Loucy (cell line): Measurements from ENCODE around the gene UBXN7.
"Not testable (repeated sequence)": the region's sequence is repeated elsewhere in the genome, so short reads cannot be mapped to it uniquely, and the experiment has no call there.

Experiments used
- H2AFZ ChIP-seq: fragments of 200-600 bp; sonication (generic); 2 replicates; pipeline ENCODE4 v1.6.0; 2016; ENCODE audit warnings: antibody characterized with exemption, mild to moderate bottlenecking, low read length, moderate library complexity
- H3F3A ChIP-seq: fragments of 200-600 bp; 2 replicates; pipeline ENCODE4 v1.6.0; 2016; ENCODE audit warnings: antibody characterized with exemption, low read depth, mild to moderate bottlenecking
- H3K27me3 ChIP-seq: fragments of 200-600 bp; sonication (generic); 2 replicates; pipeline ENCODE4 v1.6.1; 2014; ENCODE audit warnings: low read length, mild to moderate bottlenecking; ENCODE audit not compliant: insufficient read depth, poor library complexity, severe bottlenecking
- H3K36me3 ChIP-seq: fragments of 200-600 bp; sonication (generic); 2 replicates; pipeline ENCODE4 v1.6.1; 2016; ENCODE audit warnings: low read length; ENCODE audit not compliant: insufficient read depth
- H3K4me1 ChIP-seq: fragments of 200-600 bp; sonication (generic); 2 replicates; pipeline ENCODE4 v1.5.1; 2014; ENCODE audit warnings: low read length, mild to moderate bottlenecking; ENCODE audit not compliant: insufficient read depth, poor library complexity, severe bottlenecking
- H3K4me2 ChIP-seq: fragments of 200-600 bp; sonication (generic); 2 replicates; pipeline ENCODE4 v1.6.0; 2014; ENCODE audit warnings: antibody characterized with exemption, low read length, low read depth, mild to moderate bottlenecking; ENCODE audit not compliant: poor library complexity, severe bottlenecking
- H3K4me3 ChIP-seq: fragments of 200-600 bp; sonication (generic); 2 replicates; pipeline ENCODE4 v1.5.1; 2014; ENCODE audit warnings: low read length, mild to moderate bottlenecking, mixed read lengths; ENCODE audit not compliant: poor library complexity, severe bottlenecking
- H3K79me2 ChIP-seq: fragments of 200-600 bp; sonication (generic); 2 replicates; pipeline ENCODE4 v1.6.1; 2014; ENCODE audit warnings: low read length; ENCODE audit not compliant: insufficient read depth
- H3K9ac ChIP-seq: fragments of 200-600 bp; sonication (generic); 2 replicates; pipeline ENCODE4 v1.6.0; 2014; ENCODE audit warnings: mild to moderate bottlenecking, low read depth, low read length, moderate library complexity; ENCODE audit not compliant: poor library complexity, severe bottlenecking
- H3K9me2 ChIP-seq: fragments of 200-600 bp; sonication (generic); replicated peaks from 2 replicates; pipeline ENCODE4 v1.6.1; 2016; ENCODE audit warnings: low read depth, low read length, mixed read lengths
- H3K9me3 ChIP-seq: fragments of 200-600 bp; sonication (generic); 2 replicates; pipeline ENCODE4 v1.6.1; 2014; ENCODE audit warnings: mild to moderate bottlenecking, antibody characterized with exemption, low read length, low read depth; ENCODE audit not compliant: insufficient read depth
- H4K20me1 ChIP-seq: fragments of 200-600 bp; sonication (generic); 2 replicates; pipeline ENCODE4 v1.6.0; 2014; ENCODE audit warnings: antibody characterized with exemption, low read length, mild to moderate bottlenecking; ENCODE audit not compliant: insufficient read depth, poor library complexity, severe bottlenecking
- EZH2phosphoT487 ChIP-seq: fragments of 200-600 bp; IDR thresholded peaks from 2 replicates; pipeline ENCODE4 v1.6.1; 2018; ENCODE audit warnings: antibody characterized with exemption, mild to moderate bottlenecking, moderate library complexity, borderline replicate concordance
- TF ChIP-seq, protein P1 (sequence below): fragments of 200-600 bp; sonication (generic); conservative IDR thresholded peaks from 2 replicates; pipeline ENCODE4 v1.5.1; 2014; ENCODE audit warnings: mild to moderate bottlenecking, antibody characterized with exemption, low read length

Gene UBXN7

DNA sequence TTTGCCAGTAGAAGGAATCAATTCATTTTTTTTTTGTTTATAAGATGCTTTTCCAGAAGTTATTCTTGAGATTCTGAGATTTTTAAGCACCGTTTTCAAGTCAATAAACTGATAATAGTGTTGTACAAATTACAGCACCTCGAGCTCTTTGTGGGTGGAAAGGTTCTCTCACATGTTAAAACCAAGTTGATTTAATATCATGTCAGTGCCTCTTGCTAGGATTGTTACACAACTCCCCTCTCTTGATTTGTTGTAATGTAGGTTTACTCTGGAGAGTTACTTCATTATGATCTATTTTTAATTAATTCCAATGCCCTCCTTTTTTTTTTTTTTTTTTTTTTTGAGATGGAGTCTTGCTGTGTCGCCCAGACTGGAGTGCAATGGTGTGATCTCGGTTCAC lies 25.8 kb upstream of the UBXN7 start:
- TF ChIP-seq, protein P1, sequence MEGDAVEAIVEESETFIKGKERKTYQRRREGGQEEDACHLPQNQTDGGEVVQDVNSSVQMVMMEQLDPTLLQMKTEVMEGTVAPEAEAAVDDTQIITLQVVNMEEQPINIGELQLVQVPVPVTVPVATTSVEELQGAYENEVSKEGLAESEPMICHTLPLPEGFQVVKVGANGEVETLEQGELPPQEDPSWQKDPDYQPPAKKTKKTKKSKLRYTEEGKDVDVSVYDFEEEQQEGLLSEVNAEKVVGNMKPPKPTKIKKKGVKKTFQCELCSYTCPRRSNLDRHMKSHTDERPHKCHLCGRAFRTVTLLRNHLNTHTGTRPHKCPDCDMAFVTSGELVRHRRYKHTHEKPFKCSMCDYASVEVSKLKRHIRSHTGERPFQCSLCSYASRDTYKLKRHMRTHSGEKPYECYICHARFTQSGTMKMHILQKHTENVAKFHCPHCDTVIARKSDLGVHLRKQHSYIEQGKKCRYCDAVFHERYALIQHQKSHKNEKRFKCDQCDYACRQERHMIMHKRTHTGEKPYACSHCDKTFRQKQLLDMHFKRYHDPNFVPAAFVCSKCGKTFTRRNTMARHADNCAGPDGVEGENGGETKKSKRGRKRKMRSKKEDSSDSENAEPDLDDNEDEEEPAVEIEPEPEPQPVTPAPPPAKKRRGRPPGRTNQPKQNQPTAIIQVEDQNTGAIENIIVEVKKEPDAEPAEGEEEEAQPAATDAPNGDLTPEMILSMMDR: no peak
- no peak for TF ChIP-seq EZH2phosphoT487
- Histone ChIP-seq H4K20me1 (no peaks in the 10 kb centered on the region), H3K79me2 (no peaks in the 10 kb centered on the region), H3K36me3 (no peaks in the 10 kb centered on the region), H3K27me3 (no peaks in the 10 kb centered on the region), H3K9ac (no peak overlapping the region), H3K9me2 (no peaks in the 10 kb centered on the region), H2AFZ (no peak overlapping the region), H3K4me2 (no peak overlapping the region), H3F3A (no peaks in the 10 kb centered on the region; the same call in 1 of the 2 replicates), H3K4me3 (no peak overlapping the region), H3K4me1 (no peaks in the 10 kb centered on the region), H3K9me3 (no peaks in the 10 kb centered on the region)

DNA sequence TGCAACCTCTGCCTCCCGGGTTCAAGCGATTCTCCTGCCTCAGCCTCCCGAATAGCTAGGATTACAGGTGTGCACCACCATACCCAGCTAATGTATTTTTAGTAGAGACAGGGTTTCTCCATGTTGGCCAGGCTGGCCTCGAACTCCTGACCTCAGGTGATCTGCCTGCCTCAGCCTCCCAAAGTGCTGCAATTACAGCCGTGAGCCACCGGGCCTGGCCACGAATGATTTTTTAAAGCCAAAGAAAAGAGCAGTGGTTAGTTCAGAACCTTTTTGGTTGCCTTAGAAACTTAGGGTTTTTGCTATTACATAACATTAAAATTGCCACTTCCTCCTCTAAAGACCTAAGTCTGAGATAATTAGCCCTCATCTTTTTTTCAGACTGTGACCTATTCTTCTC lies 25.2 kb upstream of the UBXN7 start:
- H3K27me3 ChIP-seq, H3K4me2 ChIP-seq, H3K79me2 ChIP-seq, H4K20me1 ChIP-seq, H3K4me1 ChIP-seq, H3K9me3 ChIP-seq, H3F3A ChIP-seq, H3K9ac ChIP-seq, H3K36me3 ChIP-seq, H2AFZ ChIP-seq, H3K9me2 ChIP-seq, H3K4me3 ChIP-seq: not testable (repeated sequence)
- TF ChIP-seq, protein P1: 0 out of 2 replicates have a peak, but pooled peaks have one; percentile 9

DNA sequence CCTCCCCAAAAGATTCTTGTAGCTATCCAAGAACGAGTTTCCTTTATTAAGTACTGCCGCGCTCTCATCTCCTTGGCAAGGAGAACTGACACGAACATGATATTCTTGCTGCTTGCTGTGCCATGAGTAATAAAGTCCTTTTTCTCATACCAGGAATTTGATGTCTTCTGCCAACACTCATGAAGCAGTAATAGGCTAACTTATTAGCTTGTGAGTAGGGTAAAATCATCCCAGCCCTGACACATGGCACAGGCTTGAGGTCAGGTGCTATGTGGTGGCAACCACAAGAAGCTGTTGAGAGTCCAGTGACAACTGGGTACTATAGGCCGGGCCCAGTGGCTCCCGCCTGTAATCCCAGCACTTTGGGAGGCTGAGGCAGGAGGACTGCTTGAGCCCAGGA lies 22.7 kb upstream of the UBXN7 start:
- no peaks in the 10 kb centered on the region for H3K9me2 ChIP-seq
- no peaks in the 10 kb centered on the region for H3K27me3 ChIP-seq
- H3F3A ChIP-seq: no peaks in the 10 kb centered on the region; the same call in 1 of the 2 replicates
- no peak overlapping the region for H2AFZ ChIP-seq
- H4K20me1 ChIP-seq: no peaks in the 10 kb centered on the region
- H3K79me2 ChIP-seq: no peaks in the 10 kb centered on the region
- no peaks in the 10 kb centered on the region for H3K36me3 ChIP-seq
- no peak overlapping the region for H3K4me3 ChIP-seq
- no peak overlapping the region for H3K9ac ChIP-seq
- no peak for TF ChIP-seq EZH2phosphoT487
- TF ChIP-seq, protein P1: no peak
- H3K9me3 ChIP-seq: no peaks in the 10 kb centered on the region
- no peaks in the 10 kb centered on the region for H3K4me1 ChIP-seq
- no peak overlapping the region for H3K4me2 ChIP-seq
